ENCODE measurements around the gene TMOD3.

Gene TMOD3

DNA sequence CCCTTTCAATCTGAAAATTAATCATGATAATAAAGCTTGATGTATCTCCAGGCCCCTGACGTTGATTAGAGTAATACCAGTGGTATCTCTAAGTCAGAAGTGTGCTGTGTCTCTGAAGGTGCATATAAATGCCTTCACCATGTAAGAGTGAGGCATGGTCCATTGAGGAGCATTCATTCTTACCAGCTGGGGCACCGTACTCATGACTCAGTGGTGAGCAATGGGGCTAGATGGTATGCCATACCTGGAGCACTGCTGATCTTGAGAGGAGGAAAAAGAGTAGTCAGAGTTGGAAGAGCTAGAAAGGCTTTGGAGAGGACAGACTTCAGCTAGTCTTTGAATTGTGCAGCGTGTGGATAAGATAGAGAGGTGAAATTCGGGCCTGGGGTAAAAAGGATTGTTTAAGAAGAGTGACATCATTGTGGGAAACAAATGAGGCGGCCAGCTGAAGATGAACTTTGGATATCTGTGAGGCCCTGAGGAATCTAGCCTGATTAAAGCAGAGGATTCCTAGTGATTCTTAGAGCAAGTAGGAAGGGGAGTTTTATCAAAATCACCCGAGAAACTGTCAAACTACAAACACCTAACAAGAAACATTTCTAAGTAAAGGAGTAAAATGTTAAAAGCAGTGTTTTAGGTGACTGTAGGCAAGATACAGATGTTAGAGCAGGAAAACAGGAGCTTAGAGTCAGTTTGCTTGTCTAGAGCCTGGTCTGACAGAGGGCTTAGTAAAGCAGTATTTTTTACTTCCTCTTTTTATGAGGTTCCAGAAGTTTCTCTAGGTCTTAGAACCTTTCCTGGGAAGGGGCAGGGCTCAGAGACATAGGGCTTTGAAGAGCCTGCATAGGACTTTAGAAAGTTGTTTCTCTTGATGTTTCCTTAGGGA, 13.6 kb downstream of the TMOD3 start:
- no peak overlapping the region for H3K27ac ChIP-seq
- TF ChIP-seq, protein P1, sequence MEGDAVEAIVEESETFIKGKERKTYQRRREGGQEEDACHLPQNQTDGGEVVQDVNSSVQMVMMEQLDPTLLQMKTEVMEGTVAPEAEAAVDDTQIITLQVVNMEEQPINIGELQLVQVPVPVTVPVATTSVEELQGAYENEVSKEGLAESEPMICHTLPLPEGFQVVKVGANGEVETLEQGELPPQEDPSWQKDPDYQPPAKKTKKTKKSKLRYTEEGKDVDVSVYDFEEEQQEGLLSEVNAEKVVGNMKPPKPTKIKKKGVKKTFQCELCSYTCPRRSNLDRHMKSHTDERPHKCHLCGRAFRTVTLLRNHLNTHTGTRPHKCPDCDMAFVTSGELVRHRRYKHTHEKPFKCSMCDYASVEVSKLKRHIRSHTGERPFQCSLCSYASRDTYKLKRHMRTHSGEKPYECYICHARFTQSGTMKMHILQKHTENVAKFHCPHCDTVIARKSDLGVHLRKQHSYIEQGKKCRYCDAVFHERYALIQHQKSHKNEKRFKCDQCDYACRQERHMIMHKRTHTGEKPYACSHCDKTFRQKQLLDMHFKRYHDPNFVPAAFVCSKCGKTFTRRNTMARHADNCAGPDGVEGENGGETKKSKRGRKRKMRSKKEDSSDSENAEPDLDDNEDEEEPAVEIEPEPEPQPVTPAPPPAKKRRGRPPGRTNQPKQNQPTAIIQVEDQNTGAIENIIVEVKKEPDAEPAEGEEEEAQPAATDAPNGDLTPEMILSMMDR (IDR thresholded peaks at IDR 0.05), result no peak
- TF ChIP-seq ZFX (IDR thresholded peaks at IDR 0.05; ENCODE audit: borderline replicate concordance), result no peak

DNA sequence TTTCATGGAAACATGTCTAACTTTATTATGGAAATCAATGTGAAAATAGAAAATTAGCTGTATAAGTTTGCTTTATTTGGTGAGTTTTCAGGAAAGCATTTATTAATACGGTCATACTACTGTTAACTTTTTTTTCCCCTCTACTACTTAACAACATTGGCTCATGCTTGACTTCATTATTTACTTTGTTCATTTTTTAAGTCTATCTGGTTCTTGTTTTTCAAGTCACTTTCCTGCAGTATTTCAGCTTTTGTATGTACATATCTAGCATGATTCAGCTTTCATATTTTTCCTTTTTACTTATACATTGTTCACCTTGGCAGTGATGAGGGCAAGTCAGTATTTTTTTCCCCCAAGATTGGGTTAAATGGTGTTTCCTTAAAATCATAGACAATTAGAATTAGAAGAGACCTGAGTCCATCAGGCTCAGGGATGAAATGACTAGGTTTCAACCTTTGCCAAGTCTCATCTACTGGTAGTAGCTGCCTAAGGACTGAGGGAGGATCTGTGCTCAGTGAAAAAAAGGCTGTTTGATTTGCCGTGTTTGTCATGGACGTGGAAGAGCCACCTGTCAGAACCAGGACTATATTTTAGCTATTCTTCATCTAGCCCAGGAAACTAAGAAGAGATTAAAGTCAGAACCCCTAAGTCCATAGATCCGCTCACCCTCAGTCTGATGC, 15.4 kb downstream of the TMOD3 start:
- no peak overlapping the region for H3K27ac ChIP-seq

DNA sequence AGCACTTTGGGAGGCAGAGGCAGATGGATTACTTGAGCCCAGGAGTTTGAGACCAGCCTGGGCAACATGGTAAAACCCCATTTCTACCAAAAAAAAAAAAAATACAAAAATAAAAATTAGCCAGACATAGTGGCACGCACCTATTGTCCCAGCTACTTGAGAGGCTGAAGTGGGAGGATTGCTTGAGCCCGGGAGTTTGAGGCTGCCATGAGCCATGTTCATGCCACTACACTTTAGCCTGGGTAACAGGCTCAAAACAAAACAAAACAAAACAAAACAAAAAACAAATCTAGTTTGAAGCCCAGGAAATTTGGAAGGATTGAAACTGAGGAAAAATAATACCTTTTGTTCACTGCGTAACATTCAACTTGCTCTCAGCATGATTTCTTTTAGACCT, 16.6 kb downstream of the TMOD3 start:
- TF ChIP-seq, protein P1 (IDR thresholded peaks at IDR 0.05), result no peak
- TF ChIP-seq ZFX (IDR thresholded peaks at IDR 0.05; ENCODE audit: borderline replicate concordance), result no peak
- no peak overlapping the region for H3K27ac ChIP-seq

More for the DNA sequence above, 15.4 kb downstream of the TMOD3 start:
- TF ChIP-seq ZFX (IDR thresholded peaks at IDR 0.05; ENCODE audit: borderline replicate concordance), result no peak
- TF ChIP-seq, protein P1 (IDR thresholded peaks at IDR 0.05), result no peak

DNA sequence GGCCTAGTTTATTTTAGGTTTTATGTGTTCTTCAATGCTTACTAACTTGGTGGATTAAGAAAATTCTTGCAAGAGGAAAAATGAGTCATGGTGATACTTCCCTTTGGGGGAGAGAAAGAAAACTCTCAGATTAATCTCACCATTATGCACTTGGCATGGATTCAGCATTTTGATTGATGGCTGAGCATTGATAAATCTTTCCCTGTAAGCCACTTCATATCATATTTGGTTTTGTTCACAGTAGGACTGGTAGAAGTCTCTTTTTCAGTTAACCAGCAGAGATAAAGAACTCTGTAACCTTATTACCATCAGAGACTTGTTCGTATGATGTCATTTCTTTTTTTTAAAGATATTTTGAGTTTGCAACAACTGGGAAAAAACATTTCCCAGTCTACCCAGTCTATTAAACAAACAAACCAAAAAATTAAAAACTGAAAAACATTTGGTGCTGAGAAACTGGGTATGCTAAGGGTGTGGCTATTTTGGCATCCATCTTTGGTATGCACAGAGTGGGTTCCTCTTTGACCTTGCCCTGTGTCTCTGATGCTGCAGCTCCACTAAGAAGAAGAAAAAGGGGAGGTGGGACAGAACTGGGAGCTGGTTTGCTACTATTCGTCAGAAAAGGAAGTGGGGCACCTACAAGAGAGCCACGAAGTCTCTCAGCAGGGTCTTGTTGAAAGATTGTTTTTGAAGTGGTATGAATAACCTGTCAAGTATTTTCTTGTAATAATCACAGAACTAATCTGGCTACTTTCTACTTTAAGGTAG, 17.2 kb downstream of the TMOD3 start:
- no peak overlapping the region for H3K27ac ChIP-seq
- TF ChIP-seq ZFX (IDR thresholded peaks at IDR 0.05; ENCODE audit: borderline replicate concordance), result no peak
- TF ChIP-seq, protein P1 (IDR thresholded peaks at IDR 0.05), result no peak

DNA sequence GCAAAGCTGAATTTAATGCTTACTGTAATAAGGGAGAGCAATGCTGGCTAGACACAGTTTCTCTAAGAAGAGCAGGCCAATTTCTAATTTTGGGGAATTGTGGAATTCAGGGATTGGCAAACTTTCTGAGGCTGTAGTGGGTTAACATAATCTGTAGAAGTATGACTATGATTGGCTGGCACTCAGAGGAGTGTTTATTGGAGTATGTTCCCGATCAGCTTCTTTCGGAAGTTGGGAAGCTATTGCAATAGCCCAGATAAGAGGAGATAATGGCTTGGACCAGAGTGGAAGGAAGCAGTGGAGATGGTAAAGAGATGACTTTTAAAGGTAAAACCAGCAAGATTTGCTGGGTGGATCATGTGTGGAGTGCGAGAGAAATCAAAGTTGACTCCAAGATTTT, 19.4 kb downstream of the TMOD3 start:
- TF ChIP-seq, protein P1 (IDR thresholded peaks at IDR 0.05), result no peak
- no peak for TF ChIP-seq ZFX (IDR thresholded peaks at IDR 0.05; ENCODE audit: borderline replicate concordance)
- H3K27ac ChIP-seq, result no peak overlapping the region

DNA sequence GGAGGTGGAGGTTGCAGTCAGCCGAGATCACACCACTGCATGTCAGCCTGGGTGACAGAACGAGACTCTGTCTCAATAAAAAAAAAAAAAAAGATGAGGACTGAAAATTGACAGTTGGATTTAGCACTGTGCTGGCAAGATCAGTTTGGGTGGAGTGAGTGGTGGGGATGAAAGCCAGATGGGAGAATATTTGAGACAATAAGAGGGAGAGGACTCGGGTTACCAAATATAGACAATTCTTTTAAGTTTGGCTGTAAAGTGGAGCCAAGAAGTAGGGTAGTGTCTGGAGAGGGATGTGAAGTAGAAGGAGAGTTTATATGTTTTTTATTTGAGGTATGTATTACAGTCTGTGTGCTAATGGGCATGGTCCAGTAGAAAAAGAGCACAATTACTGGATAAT, 20.4 kb downstream of the TMOD3 start:
- TF ChIP-seq ZFX (IDR thresholded peaks at IDR 0.05; ENCODE audit: borderline replicate concordance), result no peak
- TF ChIP-seq, protein P1 (IDR thresholded peaks at IDR 0.05), result no peak

More for the DNA sequence above, 20.4 kb downstream of the TMOD3 start:
- no peak overlapping the region for H3K27ac ChIP-seq
